Measurements from ENCODE around the gene SAA4.
"Not testable (repeated sequence)": the region's sequence is repeated elsewhere in the genome, so short reads cannot be mapped to it uniquely, and the experiment has no call there.

Gene SAA4

DNA sequence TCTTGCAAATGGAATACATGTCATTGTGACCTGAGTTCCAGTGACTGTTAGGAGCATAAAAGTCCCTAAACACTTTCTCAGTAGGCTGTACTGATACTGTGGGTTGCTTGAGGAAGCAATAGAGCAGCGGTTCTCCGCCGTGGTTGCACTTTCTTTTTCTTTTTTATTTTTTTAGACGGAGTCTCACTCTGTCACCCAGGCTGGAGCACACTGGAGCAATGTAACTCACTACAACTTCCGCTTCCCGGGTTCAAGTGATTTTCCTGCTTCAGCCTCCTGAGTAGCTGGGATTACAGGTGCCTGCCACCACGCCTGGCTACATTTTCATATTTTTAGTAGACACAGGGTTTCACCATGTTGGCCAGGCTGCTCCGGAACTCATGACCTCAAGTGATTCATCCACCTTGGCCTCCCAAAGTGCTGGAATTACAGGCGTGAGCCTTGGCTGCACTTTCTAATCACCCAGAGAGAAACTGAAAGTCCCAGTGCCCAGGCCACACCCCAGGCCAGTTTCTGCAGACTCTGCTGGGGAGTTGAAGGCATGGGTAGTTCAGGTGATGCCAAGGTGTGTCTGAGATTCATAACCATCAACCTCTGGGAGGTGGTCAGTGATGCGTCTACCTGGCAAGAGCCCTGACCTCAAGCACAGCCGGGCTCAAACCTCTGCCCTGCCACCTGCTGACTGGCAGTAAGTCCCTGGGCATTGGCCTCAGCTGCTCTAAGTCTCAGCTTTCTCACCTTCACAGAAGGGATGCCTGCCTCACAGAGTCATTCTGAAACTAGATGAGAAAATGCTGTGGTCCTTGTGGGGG, 10.0 kb upstream of the SAA4 start:
- not testable (repeated sequence) for DNase-seq

GRCh38 chr11:18245396-18245795, 8.8 kb upstream of the SAA4 start:
- no peak for DNase-seq

DNA sequence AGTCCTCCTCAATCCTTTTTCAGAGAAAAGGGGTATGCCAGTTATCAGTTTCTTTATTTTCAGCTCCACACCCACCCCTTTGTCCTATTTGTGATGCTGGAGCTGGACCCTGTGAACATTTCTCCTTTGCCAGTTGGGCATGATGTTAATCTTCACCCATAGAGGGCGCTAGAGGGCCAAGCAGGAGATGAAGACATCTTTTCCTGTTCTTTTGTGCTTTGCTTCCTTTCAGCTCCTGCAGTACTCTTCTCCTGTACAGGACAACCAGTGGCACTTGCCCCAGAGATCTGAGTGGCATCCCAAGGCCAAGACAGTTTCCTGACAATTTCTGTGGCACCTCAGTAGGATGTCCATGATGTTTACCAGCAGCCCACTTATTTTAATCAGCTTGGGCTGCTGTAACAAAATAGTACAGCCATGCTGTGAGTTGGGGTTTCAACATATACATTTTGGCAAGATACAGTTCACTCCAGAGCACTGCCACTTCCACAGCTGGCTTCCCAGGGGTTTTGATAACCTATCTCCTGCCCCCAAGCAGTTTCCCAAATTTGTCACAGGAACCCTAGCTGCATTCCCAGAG, 7.3 kb upstream of the SAA4 start:
- DNase-seq, result peak; percentile 70

GRCh38 chr11:18239655-18240054, 3.1 kb upstream of the SAA4 start:
- DNase-seq, result no peak

GRCh38 chr11:18235394-18236334, 938 bp downstream of the SAA4 start:
- DNase-seq, result no peak

- no peak for DNase-seq
Measured at GRCh38 chr11:18233912-18234311, 2.7 kb downstream of the SAA4 start.

- DNase-seq, result no peak
Measured at GRCh38 chr11:18230859-18231258, 5.7 kb downstream of the SAA4 start.

DNA sequence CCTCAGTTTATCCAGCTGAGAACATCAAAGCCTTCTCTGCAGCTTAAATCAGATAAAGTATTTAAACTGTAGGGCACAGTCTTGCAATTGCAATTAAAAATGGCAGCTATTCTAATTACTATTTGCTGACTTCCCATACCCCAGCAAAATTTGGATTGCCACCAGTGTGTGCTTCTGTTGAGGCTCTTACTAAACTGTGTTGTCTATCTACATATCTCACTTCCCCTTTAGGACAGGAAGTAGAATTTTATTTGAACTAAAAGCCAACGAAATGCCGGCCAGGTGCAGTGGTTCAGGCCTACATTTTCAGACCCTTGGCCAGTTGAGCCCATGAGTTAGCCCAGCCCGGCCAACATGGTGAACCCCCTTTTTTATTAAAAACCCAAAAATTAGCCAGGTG, 7.1 kb downstream of the SAA4 start:
- no peak for DNase-seq

DNA sequence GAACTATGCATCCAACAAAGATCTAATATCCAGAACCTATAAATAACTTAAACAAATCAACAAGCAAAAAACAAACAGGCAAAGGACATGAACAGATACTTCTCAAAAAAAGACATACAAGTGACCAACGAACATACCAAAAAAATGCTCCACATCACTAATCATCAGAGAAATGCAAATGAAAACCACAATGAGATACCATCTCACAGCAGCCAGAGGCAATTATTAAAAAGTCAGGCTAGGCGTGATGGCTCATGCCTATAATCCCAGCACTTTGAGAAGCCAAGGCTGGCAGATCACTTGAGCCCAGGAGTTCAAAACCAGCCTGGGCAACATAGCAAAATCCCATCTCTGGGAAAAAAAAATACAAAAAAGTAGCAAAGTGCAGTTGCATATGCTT, 10.7 kb downstream of the SAA4 start:
- no peak for DNase-seq

- no peak for DNase-seq
Measured at GRCh38 chr11:18223591-18224387, 12.8 kb downstream of the SAA4 start.

DNA sequence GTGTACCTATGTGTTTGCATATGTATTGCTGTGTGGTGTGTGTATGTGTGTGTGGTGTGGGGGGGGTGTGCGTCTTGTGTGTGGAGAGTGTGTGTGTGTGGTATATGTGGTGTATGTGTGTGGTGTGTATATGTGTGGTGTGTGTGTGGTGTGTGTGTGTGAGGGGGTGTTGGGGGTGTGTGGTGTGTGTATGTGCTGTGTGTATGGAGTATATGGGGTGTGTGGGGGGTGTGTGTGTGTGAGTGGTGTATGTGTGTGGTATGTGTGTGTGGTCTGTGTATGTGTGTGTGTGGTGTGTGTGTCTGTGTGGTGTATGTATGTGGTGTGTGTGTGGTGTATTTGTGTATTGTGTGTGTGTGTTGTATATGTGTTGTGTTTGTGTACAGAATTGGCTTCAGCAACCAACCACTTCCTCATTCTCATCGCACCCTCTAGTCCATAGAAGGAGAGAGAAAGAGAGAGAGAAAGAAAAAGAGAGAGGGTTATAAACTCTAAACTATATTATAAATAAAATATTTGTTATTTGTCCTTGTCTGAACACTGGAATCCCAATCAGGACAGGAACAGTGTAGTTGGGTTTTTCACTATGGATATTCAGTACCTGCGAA, 13.7 kb downstream of the SAA4 start:
- no peak for DNase-seq

GRCh38 chr11:18221274-18221876, 15.2 kb downstream of the SAA4 start:
- no peak for DNase-seq

DNA sequence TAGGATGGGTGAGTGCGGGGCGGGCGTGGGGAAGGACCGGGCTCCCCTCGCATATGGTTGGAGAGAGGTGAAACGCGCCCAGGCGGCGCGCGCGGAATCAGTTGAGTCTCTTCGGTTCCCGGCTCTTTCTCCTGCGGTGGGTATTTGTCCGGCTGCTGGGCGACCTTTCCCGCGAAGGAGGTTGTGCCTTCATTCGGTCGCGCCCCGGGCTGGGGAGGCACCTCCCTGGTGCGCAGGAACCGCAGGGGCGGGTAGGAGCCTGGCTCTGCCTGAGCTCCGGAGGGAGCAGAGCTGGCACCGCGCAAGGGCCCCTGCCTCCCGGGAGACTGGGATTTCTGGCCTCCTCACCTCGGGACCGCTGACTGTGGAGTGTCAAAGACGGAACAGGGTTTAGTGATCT, 27.5 kb downstream of the SAA4 start:
- DNase-seq, result no peak

DNA sequence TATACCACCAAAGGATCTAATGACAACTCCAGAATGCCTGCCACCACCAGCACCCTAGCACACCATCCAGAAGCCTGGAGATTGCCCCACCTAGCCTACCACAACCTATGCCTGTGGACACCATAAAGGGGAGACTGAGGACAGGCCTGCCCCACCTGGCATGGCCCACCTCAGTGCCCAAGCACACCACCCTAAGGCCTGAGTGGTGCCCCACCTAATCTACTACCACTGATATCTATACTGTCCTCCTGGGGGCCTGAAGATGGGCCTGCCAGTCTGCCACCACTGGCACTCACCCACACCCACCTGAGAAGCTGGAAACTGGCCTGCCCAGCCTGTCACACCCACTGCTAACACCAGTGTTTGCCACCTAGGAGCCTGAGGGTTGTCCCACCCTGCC, 31.8 kb downstream of the SAA4 start:
- DNase-seq, result no peak

GRCh38 chr11:18204220-18204619, 32.4 kb downstream of the SAA4 start:
- no peak for DNase-seq

DNA sequence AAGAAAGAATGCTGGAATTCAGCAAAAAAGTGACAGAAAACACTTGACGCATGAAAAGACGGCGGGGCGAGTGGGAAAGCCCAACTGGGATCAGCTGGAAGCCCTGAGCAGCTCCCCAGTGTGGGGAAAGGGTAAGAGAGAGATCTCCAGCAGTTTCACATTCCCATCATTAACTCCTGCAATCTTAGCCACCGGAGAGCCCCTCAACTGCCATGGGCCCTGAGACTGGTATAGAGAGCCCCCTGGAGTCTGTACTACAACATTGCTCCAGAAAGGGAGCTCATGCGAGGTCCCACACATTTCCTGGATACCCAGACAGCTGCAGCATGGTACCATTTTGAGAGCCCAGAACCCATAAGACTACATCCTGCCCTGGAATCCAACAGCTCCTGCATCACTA, 32.9 kb downstream of the SAA4 start:
- DNase-seq, result no peak

DNA sequence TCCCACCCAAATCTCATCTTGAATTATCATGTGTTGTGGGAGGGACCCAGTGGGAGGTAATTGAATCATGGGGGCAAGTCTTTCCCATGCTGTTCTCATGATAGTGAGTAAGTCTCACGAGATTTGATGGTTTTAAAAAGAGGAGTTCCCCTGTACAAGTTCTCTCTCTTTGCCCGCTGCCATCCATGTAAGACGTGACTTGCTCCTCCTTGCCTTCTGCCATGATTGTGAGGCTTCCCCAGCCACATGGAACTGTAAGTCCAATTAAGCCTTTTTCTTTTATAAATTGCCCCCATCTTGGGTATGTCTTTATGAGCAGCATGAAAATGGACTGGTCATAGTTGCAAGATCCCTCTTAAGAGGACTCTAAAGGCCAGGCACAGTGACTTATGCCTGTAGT, 38.9 kb downstream of the SAA4 start:
- not testable (repeated sequence) for DNase-seq

GRCh38 chr11:18196532-18196931, 40.1 kb downstream of the SAA4 start:
- DNase-seq, result no peak

DNA sequence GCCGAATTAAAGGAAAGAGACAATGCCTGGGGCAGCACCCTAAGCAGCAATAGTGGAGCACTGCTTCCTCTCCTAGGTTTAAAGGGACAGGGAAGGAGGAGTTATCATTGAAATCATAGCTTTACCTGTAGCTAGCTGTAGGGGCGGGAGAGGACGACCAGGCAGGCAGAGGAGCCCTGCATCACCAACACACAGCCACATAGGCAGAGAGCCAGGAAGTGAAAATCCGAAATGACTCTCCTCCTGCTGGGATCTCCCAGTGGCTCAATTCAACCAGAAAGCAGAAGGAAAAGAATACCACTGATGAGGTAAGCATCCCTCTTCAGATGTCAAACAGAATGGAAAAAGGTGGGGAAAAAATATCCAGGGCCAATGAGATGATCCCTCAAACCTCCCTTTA, 43.6 kb downstream of the SAA4 start:
- no peak for DNase-seq

GRCh38 chr11:18191376-18191775, 45.2 kb downstream of the SAA4 start:
- no peak for DNase-seq

DNA sequence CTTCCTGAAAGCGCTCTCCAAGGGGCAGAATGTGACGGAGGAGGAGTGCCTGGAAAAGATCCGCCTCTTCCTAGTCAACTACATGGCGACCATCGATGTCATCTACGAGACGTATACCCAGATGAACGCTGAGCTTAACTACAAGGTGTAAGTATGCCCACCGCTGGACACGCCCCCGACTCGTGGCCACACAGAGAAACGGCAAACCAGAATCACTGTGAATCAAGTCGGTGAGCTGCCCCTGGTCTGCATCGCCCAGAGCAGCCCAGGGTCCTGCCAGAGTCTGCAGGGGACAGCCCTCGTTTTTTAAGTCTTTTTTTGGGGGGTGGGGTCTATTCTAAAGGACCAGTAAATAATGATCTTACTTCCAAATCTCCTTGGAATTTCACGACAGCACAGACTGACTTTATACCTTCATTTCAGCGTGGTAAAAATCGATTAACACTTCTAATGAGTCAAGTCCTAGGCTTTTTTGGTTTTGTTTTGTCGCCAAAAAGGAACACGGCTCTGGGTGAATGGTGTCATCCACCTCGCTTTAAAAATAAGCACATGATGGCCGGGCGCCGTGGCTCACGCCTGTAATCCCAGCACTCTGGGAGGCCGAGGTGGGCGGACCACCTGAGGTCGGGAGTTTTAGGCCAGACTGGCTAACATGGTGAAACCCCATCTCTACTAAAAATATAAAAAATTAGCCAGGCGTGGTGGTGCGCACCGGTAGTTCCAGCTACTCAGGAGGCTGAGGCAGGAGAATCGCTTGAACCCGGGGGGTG, 46.9 kb downstream of the SAA4 start:
- DNase-seq, result not testable (repeated sequence)

Measured in activated CD8-positive, alpha-beta memory T cell treated with anti-CD3 and anti-CD28 coated beads for 24 hours (primary cell).